GM12873 (cell line): ENCODE measurements around the gene RANBP9.

Source experiments
- CTCF ChIP-seq: IDR thresholded peaks from 2 replicates; pipeline ENCODE4 v1.5.1; 2012; ENCODE audit warnings: low read depth, mild to moderate bottlenecking, moderate library complexity, low read length, control low read depth; ENCODE audit not compliant: insufficient read depth; ENCODE audit errors: missing control alignments

The RANBP9 gene

GRCh38 chr6:13741365-13741764 is 29.7 kb upstream of the RANBP9 start:
- no peak for TF ChIP-seq CTCF

- TF ChIP-seq CTCF, result no peak
Observed at GRCh38 chr6:13735031-13735430, 23.4 kb upstream of the RANBP9 start.

- TF ChIP-seq CTCF, result no peak
Observed at GRCh38 chr6:13733178-13733887, 21.7 kb upstream of the RANBP9 start.

GRCh38 chr6:13730704-13731103 is 19.1 kb upstream of the RANBP9 start:
- no peak for TF ChIP-seq CTCF

GRCh38 chr6:13729891-13730290 is 18.3 kb upstream of the RANBP9 start:
- TF ChIP-seq CTCF, result no peak

GRCh38 chr6:13725570-13725969 is 13.9 kb upstream of the RANBP9 start:
- no peak for TF ChIP-seq CTCF

- TF ChIP-seq CTCF, result no peak
Observed at GRCh38 chr6:13725052-13725451, 13.4 kb upstream of the RANBP9 start.
